Activated T-cell treated with anti-CD3 and anti-CD28 coated beads for 1 hour (primary cell): Measurements from ENCODE around the gene ACP7.
"Not testable (repeated sequence)": the region's sequence is repeated elsewhere in the genome, so short reads cannot be mapped to it uniquely, and the experiment has no call there.

ENCODE experiments used
- DNase-seq: peaks from one replicate; pipeline ENCODE4 v3.0.0-alpha.2; 2020; ENCODE audit warnings: low read depth

Gene ACP7

DNA sequence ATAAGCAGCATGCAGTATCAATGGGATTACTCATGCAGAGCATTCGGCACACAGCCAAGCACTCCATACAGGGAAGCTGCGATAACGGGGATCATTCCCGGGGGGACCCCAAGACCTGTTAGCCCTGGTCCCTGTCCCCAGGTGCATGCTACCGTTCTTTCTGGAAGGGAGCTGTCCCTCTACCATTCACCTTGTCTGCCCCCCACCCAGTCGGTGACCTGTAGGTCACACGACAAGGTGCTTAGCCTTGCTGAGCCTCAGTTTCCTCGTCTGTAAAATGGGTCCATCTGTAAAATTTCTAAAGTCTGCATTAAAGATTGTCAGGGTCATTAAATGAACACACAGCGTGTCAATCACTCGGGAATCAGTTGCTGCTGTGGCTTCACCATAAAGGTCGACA, 6.8 kb upstream of the ACP7 start:
- DNase-seq, result no peak

DNA sequence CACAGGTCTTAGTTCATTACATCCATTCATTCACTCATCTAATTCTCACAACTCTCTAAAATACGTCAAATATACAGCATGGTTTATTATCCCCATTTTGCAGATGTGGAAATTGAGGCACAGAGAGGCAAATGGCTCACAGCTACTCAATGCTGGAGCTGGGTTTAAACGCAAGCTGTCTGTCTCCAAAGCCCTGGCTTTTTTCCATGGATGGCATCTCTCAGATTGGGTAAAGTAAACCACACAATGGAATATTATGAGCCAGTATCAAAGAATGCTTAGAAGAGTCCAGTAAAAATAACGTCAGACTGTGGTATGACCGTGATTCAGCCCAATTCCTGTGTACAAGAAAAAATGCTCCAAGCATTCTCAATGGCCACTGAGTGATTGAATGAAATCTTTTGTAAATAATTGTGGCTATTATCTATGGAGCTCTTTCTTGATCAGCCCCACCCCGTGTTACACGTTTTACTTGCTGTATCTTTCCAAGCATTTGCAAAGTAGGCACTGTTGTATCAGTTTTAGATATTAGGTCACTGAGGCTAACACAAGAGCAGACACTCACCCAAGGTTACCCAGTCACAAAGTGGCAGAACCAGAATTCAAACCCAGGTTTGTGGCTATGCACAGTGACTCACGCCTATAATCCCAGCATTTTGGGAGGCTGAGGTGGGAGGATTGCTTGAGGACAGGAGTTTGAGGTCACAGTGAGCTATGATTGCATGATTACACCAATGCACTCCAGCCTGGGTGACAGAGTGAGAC, 5.5 kb upstream of the ACP7 start:
- DNase-seq, result no peak

DNA sequence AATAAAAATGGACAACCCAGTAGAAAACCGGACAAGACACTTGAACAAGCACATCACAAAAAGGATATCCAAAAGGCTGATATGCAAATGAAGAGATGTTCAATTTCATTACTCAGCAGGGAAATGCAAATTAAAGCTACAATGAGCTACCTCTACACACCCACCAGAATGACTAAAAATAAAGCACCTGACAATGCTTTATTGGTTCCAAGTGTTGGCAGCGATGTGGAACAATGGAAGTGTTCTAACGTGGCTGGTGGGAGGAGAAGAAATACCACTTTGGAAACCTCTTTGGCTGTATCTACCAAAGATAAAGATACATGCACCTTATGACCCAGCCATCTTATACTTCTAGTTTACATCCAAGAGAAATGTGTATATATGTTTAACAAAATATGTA, 3.7 kb upstream of the ACP7 start:
- DNase-seq, result no peak

DNA sequence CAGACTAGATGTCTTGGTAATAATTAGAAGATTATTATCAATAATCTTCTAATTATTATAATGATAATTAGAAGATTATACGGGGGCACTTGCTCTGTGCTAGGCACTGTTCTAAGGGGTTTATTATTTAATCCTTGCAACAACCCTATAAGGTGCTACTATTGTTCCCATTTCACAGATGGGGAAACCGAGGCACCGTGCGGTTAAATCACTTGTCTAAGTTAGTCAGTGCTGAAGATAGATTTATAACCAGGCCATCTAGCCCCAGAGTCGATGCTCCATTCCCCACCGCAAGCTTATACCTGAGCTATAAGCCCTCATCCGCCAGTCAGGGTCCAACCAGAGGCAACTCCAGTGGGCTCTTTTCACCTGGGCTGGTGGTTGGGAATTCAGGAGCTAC, 2.0 kb upstream of the ACP7 start:
- DNase-seq, result no peak

DNA sequence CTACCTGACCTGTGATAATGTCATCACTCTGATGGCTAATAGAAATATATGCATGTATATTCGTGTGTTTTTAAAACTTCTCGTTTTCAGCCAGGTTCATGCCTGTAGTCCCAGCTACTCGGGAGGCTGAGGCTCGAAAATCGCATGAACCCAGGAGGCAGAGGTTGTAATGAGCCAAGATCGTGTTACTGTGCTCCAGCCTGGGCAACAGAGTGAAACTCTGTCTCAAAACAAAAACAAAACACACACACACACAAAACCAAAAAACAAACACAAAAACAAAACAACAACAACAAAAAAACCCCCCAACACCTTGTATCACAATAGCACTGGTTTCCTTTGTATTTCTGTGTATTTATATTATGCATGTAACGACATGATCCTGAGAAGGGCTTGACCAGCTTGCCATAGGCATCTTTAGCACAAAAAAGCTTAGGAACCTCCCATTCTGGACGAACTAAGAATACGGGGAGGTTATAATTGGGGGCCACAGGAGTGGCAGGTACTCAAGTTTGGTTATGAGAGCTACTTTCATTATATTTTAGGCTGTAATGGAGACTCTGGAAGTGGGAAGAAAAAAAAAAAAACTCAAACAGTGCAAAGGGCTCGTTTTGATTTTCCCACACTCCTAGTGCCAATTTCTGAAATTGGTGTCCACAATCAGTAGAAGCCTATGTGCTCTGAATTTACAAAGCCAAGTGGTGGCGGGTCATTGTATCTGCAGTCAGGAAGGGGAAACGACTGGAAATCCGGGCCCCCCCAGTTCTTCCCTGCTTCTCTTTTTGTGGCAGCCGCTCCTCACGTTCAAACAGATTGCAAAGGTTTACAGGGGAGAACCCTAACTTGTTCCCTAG, 1.2 kb upstream of the ACP7 start:
- no peak for DNase-seq

DNA sequence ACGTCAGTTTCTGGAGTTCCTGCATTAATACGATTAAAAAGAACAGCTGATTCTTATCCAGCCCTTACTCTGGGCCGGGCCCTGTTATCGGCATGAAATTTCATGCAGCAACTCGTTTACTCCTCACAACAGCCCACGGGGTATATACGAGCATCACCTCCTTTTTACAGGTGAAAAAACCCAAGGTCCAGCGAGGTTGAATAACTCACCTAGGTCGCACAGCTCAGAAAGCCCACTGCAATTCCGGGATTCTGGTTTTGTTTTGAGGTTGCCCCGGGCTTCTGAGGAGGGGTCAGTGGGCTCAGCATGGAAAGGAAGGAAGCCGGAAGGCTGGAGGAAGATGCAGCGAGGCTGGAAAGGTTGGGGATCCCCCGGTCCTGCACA, 577 bp upstream of the ACP7 start:
- DNase-seq, result no peak

DNA sequence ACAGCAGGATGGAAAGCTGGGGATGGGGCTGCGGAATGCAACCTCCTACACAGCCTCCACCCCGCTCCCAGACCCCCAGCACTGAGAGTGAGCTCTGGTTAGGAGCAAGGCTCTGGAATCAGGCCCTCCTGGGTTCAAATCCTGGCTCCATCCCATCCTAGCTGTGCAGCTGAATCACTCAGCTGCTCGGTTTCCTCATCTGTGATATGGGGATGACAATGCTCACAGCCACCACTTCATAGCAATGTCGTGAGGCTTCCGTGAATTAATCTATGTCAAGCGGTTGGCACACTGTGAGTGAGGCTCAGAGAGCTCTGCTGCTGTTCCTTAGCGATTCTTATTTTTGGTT, 538 bp downstream of the ACP7 start:
- no peak for DNase-seq

DNA sequence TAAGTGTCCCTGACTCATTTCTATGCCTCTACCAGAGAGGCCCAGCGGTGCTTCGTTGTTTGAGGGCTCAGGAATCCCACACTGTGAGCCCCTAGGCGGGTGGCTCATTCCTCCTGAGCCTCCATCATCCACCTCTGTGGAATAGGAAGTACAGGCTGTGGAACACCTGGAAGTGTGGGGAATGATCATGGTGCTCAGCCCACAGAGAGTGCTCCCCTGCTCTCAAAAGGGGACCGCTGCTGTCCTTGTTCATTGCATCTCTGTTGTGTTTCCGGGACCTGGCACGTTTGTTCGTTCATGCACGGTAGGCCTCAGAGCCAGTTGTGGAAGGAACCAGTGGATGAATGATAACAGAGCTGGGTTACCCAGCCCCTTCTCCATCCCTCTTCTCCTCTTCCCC, 1.2 kb downstream of the ACP7 start:
- DNase-seq, result no peak

DNA sequence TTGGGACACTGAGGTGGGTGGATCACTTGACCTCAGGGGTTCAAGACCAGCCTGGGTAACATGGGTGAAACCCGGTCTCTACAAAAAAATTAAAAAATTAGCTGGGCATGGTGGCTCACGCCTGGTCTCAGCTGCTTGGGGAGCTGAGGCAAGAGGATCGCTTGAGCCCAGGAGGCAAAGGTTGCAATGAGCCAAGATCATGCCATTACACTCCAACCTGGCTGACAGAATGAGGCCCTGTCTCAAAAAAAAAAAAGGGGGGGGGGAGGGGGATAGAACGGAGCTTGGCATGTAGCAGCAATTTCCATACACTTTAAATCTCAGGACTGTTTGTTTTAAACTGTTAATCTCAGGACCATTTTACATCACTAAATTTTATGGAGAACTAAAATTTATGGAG, 2.2 kb downstream of the ACP7 start:
- no peak for DNase-seq

DNA sequence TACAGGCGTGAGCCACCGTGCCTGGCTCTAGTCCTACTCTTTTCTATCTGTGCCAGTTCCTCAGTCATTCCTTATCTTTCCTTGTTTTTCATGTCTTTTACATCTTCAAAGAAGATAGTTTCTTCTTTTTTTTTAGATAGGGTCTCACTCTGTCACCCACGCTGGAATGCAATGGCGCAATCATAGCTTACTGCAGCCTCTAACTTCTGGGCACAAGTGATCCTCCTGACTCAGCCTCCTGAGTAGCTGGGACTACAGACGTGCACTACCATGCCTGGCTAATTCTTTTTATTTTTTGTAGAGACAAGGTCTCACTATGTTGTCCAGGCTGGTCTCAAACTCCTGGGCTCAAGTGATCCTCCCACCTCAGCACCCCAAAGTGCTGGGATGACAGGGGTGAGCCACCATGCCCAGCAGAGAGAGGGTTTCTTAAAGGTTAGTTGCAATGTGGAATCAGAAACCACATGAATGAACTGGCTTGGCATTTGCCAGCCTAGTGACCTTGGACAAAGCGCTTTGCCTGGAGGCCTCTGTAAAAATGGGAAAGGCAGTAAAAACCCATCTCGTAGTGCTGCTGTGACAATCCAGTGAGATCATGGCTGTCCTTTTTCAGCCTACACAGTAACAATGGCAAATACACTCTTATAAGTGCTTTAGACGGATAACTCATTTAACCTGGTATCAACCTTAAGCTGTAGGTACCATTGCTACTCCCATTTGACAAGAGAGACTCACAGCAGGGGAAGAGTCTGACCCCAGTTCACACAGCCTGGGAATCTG, 3.9 kb downstream of the ACP7 start:
- no peak for DNase-seq

DNA sequence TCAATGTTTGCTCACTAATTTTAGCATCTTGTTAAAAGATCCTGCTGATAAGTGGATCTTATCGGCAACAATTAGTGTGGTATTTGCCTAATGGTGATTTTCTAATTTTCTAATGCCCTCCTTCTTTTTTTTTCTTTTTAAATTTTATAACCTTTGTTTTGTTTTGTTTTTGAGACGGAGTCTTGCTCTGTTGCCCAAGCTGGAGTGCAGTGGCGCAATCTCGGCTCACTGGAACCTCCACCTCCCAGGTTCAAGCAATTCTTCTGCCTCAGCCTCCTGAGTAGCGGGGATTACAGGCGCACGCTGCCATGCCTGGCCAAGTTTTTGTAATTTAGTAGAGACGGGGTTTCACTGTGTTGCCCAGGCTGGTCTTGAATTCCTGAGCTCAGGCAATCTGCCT, 5.8 kb downstream of the ACP7 start:
- not testable (repeated sequence) for DNase-seq

DNA sequence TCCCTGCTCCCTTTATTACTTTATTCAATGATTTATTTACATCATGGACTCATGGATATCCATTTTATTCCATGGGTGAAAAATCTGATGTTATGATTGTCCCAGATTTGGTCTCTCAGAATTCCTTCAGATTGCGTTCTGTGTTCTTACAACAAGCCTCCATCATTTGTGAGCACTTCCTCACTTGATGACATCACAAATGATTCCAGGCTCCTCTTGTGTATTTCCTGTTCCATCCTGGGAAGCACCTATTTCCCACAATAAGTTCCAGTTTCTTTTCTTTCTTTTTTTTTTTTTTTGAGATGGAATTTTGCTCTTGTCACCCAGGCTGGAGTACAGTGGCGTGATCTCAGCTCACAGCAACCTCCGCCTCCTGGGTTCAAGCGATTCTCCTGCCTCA, 6.7 kb downstream of the ACP7 start:
- no peak for DNase-seq

DNA sequence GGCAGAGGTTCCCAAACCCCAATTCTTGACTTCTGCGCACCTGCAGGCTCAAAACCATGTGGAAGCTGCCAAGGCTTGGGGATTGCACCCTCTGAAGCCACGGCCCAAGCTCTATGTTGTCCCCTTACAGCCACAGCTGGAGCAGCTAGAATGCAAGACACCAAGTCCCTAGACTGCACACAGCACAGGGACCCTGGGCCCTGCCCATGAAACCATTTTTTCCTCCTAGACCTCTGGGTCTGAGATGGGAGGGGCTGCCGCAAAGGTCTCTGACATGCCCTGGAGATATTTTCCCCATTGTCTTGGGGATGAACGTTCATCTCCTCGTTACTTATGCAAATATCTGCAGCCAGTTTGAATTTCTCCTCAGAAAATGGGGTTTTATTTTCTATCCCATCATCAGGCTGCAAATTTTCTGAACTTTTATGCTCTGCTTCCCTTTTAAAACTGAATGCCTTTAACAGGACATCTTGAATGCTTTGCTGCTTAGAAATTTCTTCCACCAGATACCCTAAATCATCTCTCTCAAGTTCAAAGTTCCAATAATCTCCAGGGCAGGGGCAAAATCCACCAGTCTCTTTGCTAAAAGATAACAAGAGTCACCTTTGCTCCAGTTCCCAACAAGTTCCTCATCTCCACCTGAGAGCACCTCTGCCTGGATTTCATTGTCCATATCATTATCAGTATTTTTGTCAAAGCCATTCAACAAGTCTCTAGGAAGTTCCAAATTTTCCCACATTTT, 11.8 kb downstream of the ACP7 start:
- DNase-seq, result not testable (repeated sequence)

DNA sequence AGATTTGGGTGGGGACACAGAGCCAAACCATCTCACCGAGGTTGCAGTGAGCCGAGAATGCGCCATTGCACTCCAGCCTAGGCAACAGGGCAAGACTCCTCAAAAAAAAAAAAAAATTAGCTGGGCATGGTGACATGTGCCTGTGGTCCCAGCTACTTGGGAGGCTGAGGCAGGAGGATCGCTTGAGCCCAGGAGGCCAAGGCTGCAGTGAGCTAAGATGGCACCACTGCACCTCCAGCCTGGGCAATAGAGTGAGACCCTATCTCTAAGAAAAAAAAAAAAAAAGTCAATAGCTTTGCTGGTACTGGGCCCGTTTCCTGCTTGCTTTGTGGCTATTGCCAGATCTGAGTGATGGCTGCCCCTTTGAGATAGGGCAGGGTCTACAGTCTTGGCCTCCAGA, 13.1 kb downstream of the ACP7 start:
- no peak for DNase-seq

DNA sequence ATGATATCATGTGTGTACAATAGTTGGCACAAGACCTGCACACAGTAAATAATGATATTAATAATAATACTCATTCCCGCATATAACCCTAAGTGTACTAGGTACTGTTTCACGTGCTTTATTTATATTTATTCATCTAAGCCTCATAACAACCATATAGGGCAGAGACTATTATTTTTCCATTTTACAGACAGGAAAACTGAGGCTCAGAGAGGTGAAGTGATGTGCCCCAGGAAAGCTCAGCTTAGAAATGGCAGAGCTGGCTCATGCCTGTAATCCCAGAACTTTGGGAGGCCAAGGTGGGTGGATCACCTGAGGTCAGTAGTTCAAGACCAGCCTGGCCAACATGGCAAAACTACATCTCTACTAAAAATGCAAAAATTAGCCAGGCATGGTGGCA, 13.6 kb downstream of the ACP7 start:
- no peak for DNase-seq

DNA sequence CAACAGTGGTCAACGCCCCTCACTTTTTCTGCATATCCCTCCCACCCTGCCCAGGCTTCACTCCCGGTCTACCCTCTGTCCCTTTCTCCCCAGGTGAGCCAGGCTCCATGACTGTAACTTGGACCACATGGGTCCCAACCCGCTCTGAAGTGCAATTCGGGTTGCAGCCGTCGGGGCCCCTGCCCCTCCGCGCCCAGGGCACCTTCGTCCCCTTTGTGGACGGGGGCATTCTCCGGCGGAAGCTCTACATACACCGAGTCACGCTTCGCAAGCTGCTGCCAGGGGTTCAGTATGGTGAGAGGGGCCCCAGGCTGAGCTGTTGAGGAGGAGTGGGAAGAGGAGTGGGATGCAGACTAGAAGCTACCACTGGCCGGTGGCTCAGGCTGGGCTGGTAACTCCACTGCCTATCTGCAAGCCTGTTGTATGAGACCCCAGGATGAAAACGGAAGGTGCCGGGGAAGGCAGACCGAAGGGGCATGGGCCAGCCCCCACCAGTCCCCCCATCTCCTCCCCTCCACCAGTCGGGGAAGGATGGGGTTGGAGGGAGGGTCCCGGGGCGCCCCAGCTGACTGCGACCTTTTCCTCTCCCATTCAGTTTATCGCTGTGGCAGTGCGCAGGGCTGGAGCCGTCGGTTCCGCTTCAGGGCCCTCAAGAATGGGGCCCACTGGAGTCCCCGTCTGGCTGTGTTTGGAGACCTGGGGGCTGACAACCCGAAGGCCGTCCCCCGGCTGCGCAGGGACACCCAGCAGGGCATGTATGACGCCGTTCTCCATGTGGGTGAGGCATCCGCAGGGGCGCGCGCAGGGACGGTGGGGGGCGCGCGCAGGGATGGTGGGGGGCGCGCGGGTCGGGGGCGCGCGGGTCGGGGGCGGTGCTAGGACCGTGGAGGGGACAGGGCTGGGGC, 14.4 kb downstream of the ACP7 start:
- no peak for DNase-seq

DNA sequence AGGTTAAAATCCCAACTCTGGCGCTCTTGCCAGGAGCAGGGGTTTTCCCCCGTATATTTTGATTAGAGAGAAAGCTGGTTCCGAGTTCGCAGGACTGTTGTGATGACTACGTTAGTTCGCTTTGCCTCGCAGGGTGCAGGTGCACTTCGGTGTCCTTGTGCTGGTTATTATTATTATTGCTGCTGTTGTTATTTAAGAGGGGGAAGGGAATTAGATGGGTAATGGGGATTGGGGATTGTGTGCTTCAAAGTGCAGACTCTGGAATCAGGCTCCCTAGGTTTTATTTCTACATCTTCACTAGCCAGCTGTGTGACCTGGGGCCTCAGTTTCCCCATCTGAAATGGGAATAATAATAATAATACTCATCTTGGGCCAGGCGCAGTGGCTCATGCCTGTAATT, 15.2 kb downstream of the ACP7 start:
- DNase-seq, result no peak

DNA sequence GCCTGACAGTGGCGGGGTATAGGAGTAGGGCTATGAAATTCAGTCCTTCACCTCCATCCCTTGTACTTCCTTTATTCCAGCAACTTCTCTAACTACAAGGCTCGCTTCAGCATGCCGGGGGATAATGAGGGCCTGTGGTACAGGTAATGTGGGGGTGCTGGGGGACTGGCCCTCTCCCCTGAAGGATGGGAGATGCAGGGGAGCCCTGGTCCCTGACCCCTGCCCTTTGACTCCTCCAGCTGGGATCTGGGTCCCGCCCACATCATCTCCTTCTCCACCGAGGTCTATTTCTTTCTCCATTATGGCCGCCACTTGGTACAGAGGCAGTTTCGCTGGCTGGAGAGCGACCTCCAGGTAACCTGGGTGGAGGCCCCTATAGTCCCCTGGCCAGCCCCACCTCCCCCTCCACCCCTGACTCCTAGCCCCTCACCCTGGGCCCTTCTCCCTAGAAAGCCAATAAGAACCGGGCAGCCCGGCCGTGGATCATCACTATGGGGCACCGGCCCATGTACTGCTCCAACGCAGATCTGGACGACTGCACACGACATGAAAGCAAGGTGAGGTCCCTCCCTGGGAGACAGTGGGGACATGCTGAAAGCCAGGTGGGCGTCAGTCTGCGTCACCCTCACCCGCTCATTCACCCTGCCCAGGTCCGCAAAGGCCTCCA, 16.5 kb downstream of the ACP7 start:
- DNase-seq, result no peak

DNA sequence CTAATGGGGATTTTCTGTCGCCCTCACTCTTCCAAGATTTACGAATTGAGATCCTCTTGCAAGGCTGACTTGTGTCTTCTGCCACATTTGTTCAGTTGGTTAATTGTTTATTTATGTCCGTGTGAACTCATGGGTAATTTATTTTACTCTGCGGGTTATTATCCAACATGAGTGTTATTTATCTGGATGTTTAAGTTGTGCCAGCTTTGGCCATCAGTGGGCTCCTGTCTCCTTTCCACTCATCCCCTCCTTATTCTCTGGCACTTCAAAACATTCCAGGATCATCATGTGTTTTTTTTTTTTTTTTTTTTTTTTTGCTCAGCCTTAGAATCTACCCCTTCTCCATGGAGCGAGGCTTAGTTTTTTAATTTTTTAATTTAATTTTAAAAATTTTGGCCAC, 19.0 kb downstream of the ACP7 start:
- no peak for DNase-seq

DNA sequence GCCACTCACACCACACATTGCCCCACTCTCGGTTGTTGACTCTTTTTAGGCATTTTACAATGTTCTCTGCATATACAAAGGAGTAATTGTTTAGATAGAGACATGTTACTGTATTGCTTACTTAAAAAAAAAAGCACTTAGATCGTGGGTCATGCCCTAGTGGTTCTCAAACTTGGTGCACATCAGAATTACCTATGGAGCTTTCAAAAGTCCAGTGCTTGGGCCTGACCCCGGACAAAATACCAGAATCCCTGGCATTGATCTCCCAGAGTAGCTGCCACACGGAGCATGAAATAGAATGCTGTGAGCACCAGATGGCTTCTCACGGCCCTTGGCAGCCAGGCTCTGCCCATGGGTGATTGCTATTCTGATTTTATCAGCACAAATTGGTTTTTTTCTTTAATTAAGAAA, 20.0 kb downstream of the ACP7 start:
- no peak for DNase-seq

DNA sequence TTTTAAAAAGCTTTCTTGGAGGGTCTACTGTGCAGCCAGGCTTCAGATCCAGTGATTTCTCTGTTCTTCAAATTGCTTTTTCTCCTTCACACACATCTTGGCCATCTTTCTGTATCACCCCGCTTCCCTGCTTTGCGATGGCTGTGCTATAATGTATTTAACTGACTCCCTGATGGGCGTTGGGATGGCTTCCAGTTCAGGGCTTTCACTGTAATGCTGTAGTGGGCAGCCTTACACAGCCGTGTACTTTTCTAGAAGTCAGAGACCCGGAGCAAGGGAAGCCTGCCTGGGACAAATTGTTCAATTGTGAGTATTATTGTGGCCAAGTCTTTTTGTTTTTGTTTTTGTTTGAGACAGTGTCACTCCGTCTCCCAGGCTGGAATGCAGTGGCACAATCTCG, 22.0 kb downstream of the ACP7 start:
- no peak for DNase-seq
